GM12878 (cell line): Measurements from ENCODE around the gene DAZAP1.

ENCODE experiments used
- ATF7 ChIP-seq: fragments of 450-650 bp; IDR thresholded peaks from 2 replicates; pipeline ENCODE4 v1.6.1; 2016; ENCODE audit warnings: low read depth, mild to moderate bottlenecking
- CEBPZ ChIP-seq: fragments of 150-350 bp; IDR thresholded peaks from 2 replicates; pipeline ENCODE4 v1.6.1; 2016; ENCODE audit warnings: low read depth, low read length
- CHD2 ChIP-seq: IDR thresholded peaks from 2 replicates; pipeline ENCODE4 v1.6.1; 2011; ENCODE audit warnings: low read depth, low read length, improper control_type of control experiment, borderline replicate concordance
- CTCF ChIP-seq, 3 experiments: IDR thresholded peaks in 2 of 3; conservative IDR thresholded peaks in 1 of 3; 2 replicates each; pipeline ENCODE4 v1.5.1; 2011; ENCODE audit warnings: low read depth in 3 of 3, low read length in 3 of 3, mild to moderate bottlenecking in 3 of 3, control low read depth in 2 of 3, moderate library complexity in 2 of 3, inconsistent platforms in 1 of 3, mixed read lengths in 1 of 3; ENCODE audit not compliant: control insufficient read depth in 2 of 3, insufficient read depth in 1 of 3; ENCODE audit errors: extremely low read depth in 1 of 3
- EGR1 ChIP-seq, 2 experiments: IDR thresholded peaks; 1 replicate in 1 of 2; 2 replicates in 1 of 2; pipeline ENCODE4 v1.6.1; 2011 to 2012; ENCODE audit warnings: low read depth in 2 of 2, low read length in 2 of 2, borderline replicate concordance in 1 of 2, mild to moderate bottlenecking in 1 of 2, moderate library complexity in 1 of 2
- ELK1 ChIP-seq: IDR thresholded peaks from 2 replicates; pipeline ENCODE4 v1.6.1; 2012; ENCODE audit warnings: low read depth, low read length, improper control_type of control experiment
- GABPA ChIP-seq: IDR thresholded peaks from 2 replicates; pipeline ENCODE4 v1.6.1; 2014; ENCODE audit warnings: antibody characterized with exemption, low read depth, mild to moderate bottlenecking, inconsistent platforms
- MYC ChIP-seq: IDR thresholded peaks from 2 replicates; pipeline ENCODE4 v1.6.1; 2011; ENCODE audit warnings: mild to moderate bottlenecking, low read length, moderate library complexity, inconsistent platforms; ENCODE audit not compliant: insufficient read depth, insufficient replicate concordance, insufficient read length, severe bottlenecking
- NR2C2 ChIP-seq: IDR thresholded peaks from 2 replicates; pipeline ENCODE4 v1.6.1; 2011; ENCODE audit warnings: borderline replicate concordance, low read depth; ENCODE audit not compliant: control insufficient read depth, insufficient read length
- PAX5 ChIP-seq: IDR thresholded peaks from 2 replicates; pipeline ENCODE4 v1.6.1; 2011; ENCODE audit warnings: low read depth, low read length, borderline replicate concordance
- POLR2AphosphoS5 ChIP-seq: IDR thresholded peaks from 2 replicates; pipeline ENCODE4 v1.6.1; 2011; ENCODE audit warnings: mild to moderate bottlenecking, low read length, inconsistent platforms
- SUPT20H ChIP-seq: IDR thresholded peaks from 2 replicates; pipeline ENCODE4 v1.6.1; 2011; ENCODE audit warnings: low read depth, mild to moderate bottlenecking, low read length, moderate library complexity, borderline replicate concordance; ENCODE audit not compliant: control insufficient read depth
- TCF12 ChIP-seq: IDR thresholded peaks from 2 replicates; pipeline ENCODE4 v1.6.1; 2011; ENCODE audit warnings: low read depth, mild to moderate bottlenecking, low read length
- ZNF687 ChIP-seq: fragments of 450-650 bp; IDR thresholded peaks from 2 replicates; pipeline ENCODE4 v1.6.1; 2017; ENCODE audit warnings: mild to moderate bottlenecking, moderate library complexity

- TF ChIP-seq CTCF (IDR thresholded peaks at IDR 0.05 in 2 of 3, conservative IDR thresholded peaks at IDR 0.05 in 1 of 3; ENCODE audit: control insufficient read depth in 2 of 3, extremely low read depth in 1 of 3, insufficient read depth in 1 of 3, low read depth in 3 of 3, low read length in 3 of 3) (no peak), SUPT20H (no peak), PAX5 (no peak), ELK1 (no peak), ZNF687 (no peak), CHD2 (no peak), EGR1 (IDR thresholded peaks at IDR 0.05; ENCODE audit: borderline replicate concordance in 1 of 2, low read depth in 2 of 2, low read length in 2 of 2) (no peak), TCF12 (no peak), POLR2AphosphoS5 (no peak), CEBPZ (no peak), ATF7 (no peak), MYC (no peak), NR2C2 (no peak), GABPA (no peak)
Observed at GRCh38 chr19:1474011-1474764, 66.8 kb downstream of the DAZAP1 start.
